GM12891 (cell line): ENCODE data around the gene SV2C.

Experiments used
- POLR2A ChIP-seq: IDR thresholded peaks from 2 replicates; pipeline ENCODE4 v1.6.1; 2011; ENCODE audit warnings: low read depth, low read length, control low read depth
- POLR2AphosphoS5 ChIP-seq: IDR thresholded peaks from 2 replicates; pipeline ENCODE4 v1.6.1; 2011; ENCODE audit warnings: low read depth, low read length, control low read depth
- POU2F2 ChIP-seq: IDR thresholded peaks from 2 replicates; pipeline ENCODE4 v1.6.1; 2011; ENCODE audit warnings: low read depth, mild to moderate bottlenecking, control low read depth, low read length, moderate library complexity
- TAF1 ChIP-seq: IDR thresholded peaks from 2 replicates; pipeline ENCODE4 v1.6.1; 2011; ENCODE audit warnings: low read depth, low read length, control low read depth

GRCh38 chr5:76371960-76372322 is 288.8 kb downstream of the SV2C start:
- no peak for TF ChIP-seq POLR2A
- TF ChIP-seq POLR2AphosphoS5 = no peak
- TF ChIP-seq POU2F2 = no peak
- no peak for TF ChIP-seq TAF1
